K562 (cell line): Measurements from ENCODE around the gene STEAP3.

ENCODE experiments used
- IFI16 ChIP-seq: fragments of 250-450 bp; sonication (Bioruptor Pico); IDR thresholded peaks from 2 replicates; pipeline ENCODE4 v2.1.2; 2022; ENCODE audit warnings: mild to moderate bottlenecking, inconsistent platforms
- NCOR1 ChIP-seq: fragments of 450-650 bp; IDR thresholded peaks from 2 replicates; pipeline ENCODE4 v1.6.1; 2016; ENCODE audit warnings: mild to moderate bottlenecking, moderate library complexity
- TF ChIP-seq, protein P1 (sequence below): sonication (generic); formaldehyde crosslinking; IDR thresholded peaks from 2 replicates; pipeline ENCODE4 v1.4.0; 2020; ENCODE audit warnings: mild to moderate bottlenecking, missing genetic modification reagents
- TF ChIP-seq, protein P2 (sequence below), 2 experiments: fragments of 450-650 bp in 1 of 2; IDR thresholded peaks; 2 replicates each; pipeline ENCODE4 v1.6.1; 2011 to 2017; ENCODE audit warnings: low read depth in 2 of 2, antibody characterized with exemption in 1 of 2, borderline replicate concordance in 1 of 2, low read length in 1 of 2, mild to moderate bottlenecking in 1 of 2, mixed read lengths in 1 of 2; ENCODE audit not compliant: control insufficient read depth in 1 of 2
- TF ChIP-seq, protein P3 (sequence below): sonication (generic); formaldehyde crosslinking; IDR thresholded peaks from 2 replicates; pipeline ENCODE4 v1.8.1; 2023; ENCODE audit warnings: mild to moderate bottlenecking, missing genetic modification reagents

DNA sequence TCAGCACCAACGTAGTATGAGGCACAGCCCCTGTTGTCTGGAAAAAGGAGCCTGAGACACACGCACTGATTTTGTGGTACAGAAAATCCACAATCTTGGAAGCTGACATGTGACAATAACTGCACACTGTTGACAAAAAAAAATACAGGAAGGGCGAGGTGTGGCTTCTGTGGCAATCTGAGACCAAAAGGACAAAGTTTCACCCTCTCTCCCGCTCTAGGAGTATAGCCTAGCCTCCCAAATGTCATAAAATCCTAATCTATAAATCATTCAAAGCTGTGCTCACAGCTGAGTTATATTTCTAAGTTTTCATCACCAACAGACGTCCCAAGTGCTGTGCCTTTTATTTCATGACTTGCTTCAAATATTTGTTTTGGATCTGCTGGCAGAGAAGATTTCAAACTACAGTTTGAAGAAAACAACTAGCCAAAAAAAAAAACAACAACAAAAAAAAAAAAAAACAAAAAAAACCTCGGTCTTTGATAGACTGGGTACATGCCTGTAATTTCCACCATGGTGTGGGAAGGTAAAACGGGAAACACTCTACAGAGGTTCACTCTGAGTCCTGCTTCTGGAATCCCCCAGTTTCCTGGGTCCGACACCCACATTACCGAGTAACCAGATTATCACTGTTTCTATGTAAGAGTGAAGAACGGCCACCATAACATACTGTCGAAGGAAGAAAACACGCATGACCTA lies 82.0 kb downstream of the STEAP3 start:
- TF ChIP-seq NCOR1 (no peak), IFI16 (no peak)
- TF ChIP-seq, protein P1, sequence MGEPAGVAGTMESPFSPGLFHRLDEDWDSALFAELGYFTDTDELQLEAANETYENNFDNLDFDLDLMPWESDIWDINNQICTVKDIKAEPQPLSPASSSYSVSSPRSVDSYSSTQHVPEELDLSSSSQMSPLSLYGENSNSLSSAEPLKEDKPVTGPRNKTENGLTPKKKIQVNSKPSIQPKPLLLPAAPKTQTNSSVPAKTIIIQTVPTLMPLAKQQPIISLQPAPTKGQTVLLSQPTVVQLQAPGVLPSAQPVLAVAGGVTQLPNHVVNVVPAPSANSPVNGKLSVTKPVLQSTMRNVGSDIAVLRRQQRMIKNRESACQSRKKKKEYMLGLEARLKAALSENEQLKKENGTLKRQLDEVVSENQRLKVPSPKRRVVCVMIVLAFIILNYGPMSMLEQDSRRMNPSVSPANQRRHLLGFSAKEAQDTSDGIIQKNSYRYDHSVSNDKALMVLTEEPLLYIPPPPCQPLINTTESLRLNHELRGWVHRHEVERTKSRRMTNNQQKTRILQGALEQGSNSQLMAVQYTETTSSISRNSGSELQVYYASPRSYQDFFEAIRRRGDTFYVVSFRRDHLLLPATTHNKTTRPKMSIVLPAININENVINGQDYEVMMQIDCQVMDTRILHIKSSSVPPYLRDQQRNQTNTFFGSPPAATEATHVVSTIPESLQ = no peak
- TF ChIP-seq, protein P2, sequence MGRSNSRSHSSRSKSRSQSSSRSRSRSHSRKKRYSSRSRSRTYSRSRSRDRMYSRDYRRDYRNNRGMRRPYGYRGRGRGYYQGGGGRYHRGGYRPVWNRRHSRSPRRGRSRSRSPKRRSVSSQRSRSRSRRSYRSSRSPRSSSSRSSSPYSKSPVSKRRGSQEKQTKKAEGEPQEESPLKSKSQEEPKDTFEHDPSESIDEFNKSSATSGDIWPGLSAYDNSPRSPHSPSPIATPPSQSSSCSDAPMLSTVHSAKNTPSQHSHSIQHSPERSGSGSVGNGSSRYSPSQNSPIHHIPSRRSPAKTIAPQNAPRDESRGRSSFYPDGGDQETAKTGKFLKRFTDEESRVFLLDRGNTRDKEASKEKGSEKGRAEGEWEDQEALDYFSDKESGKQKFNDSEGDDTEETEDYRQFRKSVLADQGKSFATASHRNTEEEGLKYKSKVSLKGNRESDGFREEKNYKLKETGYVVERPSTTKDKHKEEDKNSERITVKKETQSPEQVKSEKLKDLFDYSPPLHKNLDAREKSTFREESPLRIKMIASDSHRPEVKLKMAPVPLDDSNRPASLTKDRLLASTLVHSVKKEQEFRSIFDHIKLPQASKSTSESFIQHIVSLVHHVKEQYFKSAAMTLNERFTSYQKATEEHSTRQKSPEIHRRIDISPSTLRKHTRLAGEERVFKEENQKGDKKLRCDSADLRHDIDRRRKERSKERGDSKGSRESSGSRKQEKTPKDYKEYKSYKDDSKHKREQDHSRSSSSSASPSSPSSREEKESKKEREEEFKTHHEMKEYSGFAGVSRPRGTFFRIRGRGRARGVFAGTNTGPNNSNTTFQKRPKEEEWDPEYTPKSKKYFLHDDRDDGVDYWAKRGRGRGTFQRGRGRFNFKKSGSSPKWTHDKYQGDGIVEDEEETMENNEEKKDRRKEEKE (IDR thresholded peaks at IDR 0.05; ENCODE audit: borderline replicate concordance in 1 of 2, control insufficient read depth in 1 of 2, low read depth in 2 of 2, low read length in 1 of 2) = no peak
- TF ChIP-seq, protein P3, sequence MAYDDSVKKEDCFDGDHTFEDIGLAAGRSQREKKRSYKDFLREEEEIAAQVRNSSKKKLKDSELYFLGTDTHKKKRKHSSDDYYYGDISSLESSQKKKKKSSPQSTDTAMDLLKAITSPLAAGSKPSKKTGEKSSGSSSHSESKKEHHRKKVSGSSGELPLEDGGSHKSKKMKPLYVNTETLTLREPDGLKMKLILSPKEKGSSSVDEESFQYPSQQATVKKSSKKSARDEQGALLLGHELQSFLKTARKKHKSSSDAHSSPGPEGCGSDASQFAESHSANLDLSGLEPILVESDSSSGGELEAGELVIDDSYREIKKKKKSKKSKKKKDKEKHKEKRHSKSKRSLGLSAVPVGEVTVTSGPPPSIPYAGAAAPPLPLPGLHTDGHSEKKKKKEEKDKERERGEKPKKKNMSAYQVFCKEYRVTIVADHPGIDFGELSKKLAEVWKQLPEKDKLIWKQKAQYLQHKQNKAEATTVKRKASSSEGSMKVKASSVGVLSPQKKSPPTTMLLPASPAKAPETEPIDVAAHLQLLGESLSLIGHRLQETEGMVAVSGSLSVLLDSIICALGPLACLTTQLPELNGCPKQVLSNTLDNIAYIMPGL (CRISPR knock-in tag) = no peak
